Smooth muscle cell (in vitro differentiated cells): ENCODE measurements around the gene RNF151. TPM values are rescaled to one million over a fixed set of nuclear protein-coding genes. Genes with fewer than 3 reads are reported as not detected.
A peak's percentile ranks its signal among the peaks of the same experiment; 100 is the strongest.

Experiments
- DNase-seq: peaks from one replicate; lab custom pipeline; 2025; ENCODE audit not compliant: unreplicated experiment; lab: John Stamatoyannopoulos, UW
- H2AFZ ChIP-seq: fragments of 200-600 bp; sonication (generic); 2 replicates; pipeline ENCODE4 v1.6.0; 2016; ENCODE audit warnings: antibody characterized with exemption, low read depth, mild to moderate bottlenecking
- H3F3A ChIP-seq: fragments of 200-600 bp; sonication (generic); 2 replicates; pipeline ENCODE4 v1.6.0; 2017; ENCODE audit warnings: antibody characterized with exemption, low read depth
- H3K27ac ChIP-seq: fragments of 200-600 bp; sonication (generic); 2 replicates; pipeline ENCODE4 v1.5.1; 2016; ENCODE audit warnings: low read depth, mild to moderate bottlenecking
- H3K27me3 ChIP-seq: fragments of 200-600 bp; sonication (generic); 2 replicates; pipeline ENCODE4 v1.6.1; 2016; ENCODE audit warnings: low read depth, mild to moderate bottlenecking
- H3K36me3 ChIP-seq: fragments of 200-600 bp; sonication (generic); 2 replicates; pipeline ENCODE4 v1.5.1; 2016; ENCODE audit warnings: low read depth
- H3K4me1 ChIP-seq: fragments of 200-600 bp; sonication (generic); 2 replicates; pipeline ENCODE4 v1.5.1; 2016; ENCODE audit warnings: low read depth
- H3K4me2 ChIP-seq: fragments of 200-600 bp; sonication (generic); 2 replicates; pipeline ENCODE4 v1.6.0; 2016; ENCODE audit warnings: mild to moderate bottlenecking
- H3K4me3 ChIP-seq: fragments of 200-600 bp; sonication (generic); 2 replicates; pipeline ENCODE4 v1.5.1; 2016; ENCODE audit warnings: mild to moderate bottlenecking
- H3K79me2 ChIP-seq: fragments of 200-600 bp; sonication (generic); 2 replicates; pipeline ENCODE4 v1.6.0; 2016; ENCODE audit warnings: low read depth, mild to moderate bottlenecking
- H3K9ac ChIP-seq: fragments of 200-600 bp; sonication (generic); 2 replicates; pipeline ENCODE4 v1.6.0; 2016; ENCODE audit warnings: low read depth
- H3K9me3 ChIP-seq: fragments of 200-600 bp; sonication (generic); replicated peaks from 2 replicates; pipeline ENCODE4 v1.5.1; 2016; ENCODE audit warnings: low read depth
- H4K20me1 ChIP-seq: fragments of 200-600 bp; sonication (generic); 2 replicates; pipeline ENCODE4 v1.6.0; 2016; ENCODE audit warnings: low read depth
- CTCF ChIP-seq: fragments of 200-600 bp; sonication (generic); IDR thresholded peaks from 2 replicates; pipeline ENCODE4 v1.5.1; 2017; ENCODE audit warnings: borderline replicate concordance, mild to moderate bottlenecking, antibody characterized with exemption; ENCODE audit not compliant: insufficient read depth, poor library complexity, severe bottlenecking
- WGBS: methylation state at CpG from one replicate; pipeline ENCODE4 v1.1.7; 2016; ENCODE audit warnings: low lambda C conversion rate; 5-methylcytosine and 5-hydroxymethylcytosine counted together
- polyA plus RNA-seq: library from polyadenylated mRNA; unstranded; fragments of >200 nt; fragmentation: Nextera tagmentation; extraction: Ambion mirVana; gene quantifications from 2 replicates; pipeline ENCODE4 v1.2.1, GENCODE V29; 2016
- total RNA-seq: library from RNA; depleted of rRNA; stranded (reverse); fragments of >200 nt; gene quantifications from 2 replicates; pipeline ENCODE4 v1.2.3, GENCODE V29; 2014

The RNF151 gene
- total and polyA plus RNA-seq, 2 experiments from 2014 or later = not detected

GRCh38 chr16:1942810-1943726 is 23.6 kb upstream of the RNF151 start, which contains the start of gene MSRB1:
Gene MSRB1 (minus strand): TSS chr16:1943199. CDS start chr16:1943156, 43 bp downstream.
- Histone ChIP-seq H3K79me2 (no peaks in the 10 kb centered on the region), H2AFZ (peak within 1 kb of the TSS; percentile 92), H3K9ac (peak within 1 kb of the TSS; percentile 72), H3K4me3 (peak within 1 kb of the TSS; percentile 82), H3K27ac (peak within 1 kb of the TSS; percentile 21), H3F3A (no peaks in the 10 kb centered on the region), H3K9me3 (no peaks in the 10 kb centered on the region), H3K4me2 (peak within 1 kb of the TSS; percentile 97), H3K36me3 (no peaks in the 10 kb centered on the region), H3K27me3 (no peaks in the 10 kb centered on the region), H3K4me1 (peaks cover 7% of the 10 kb centered on the region), H4K20me1 (no peaks in the 10 kb centered on the region)
- TF ChIP-seq CTCF = no peak
- peak; percentile 96 for DNase-seq
- WGBS = 12% methylated on average over 19 of the region's 77 CpGs

GRCh38 chr16:1944612-1945199 is 21.9 kb upstream of the RNF151 start:
- H4K20me1 ChIP-seq = no peaks in the 10 kb centered on the region
- H3K4me2 ChIP-seq = no peak overlapping the region
- no peaks in the 10 kb centered on the region for H3K79me2 ChIP-seq
- H3K4me3 ChIP-seq = no peak overlapping the region
- DNase-seq = no peak
- H3K9ac ChIP-seq = no peak overlapping the region
- H3K27me3 ChIP-seq = no peaks in the 10 kb centered on the region
- no peaks in the 10 kb centered on the region for H3K9me3 ChIP-seq
- no peaks in the 10 kb centered on the region for H3F3A ChIP-seq
- H2AFZ ChIP-seq = no peak overlapping the region
- 95% methylated on average over 21 of the region's 21 CpGs for WGBS
- H3K27ac ChIP-seq = no peak overlapping the region
- H3K36me3 ChIP-seq = no peaks in the 10 kb centered on the region
- no peak for TF ChIP-seq CTCF
- peaks cover 7% of the 10 kb centered on the region for H3K4me1 ChIP-seq

- Histone ChIP-seq H3K9ac (no peak overlapping the region), H3K4me3 (no peak overlapping the region), H2AFZ (no peak overlapping the region), H3K9me3 (no peaks in the 10 kb centered on the region), H3K79me2 (no peaks in the 10 kb centered on the region), H3K27me3 (no peaks in the 10 kb centered on the region), H3K36me3 (no peaks in the 10 kb centered on the region), H4K20me1 (no peaks in the 10 kb centered on the region), H3F3A (no peaks in the 10 kb centered on the region), H3K4me1 (peaks cover 7% of the 10 kb centered on the region), H3K4me2 (no peak overlapping the region), H3K27ac (no peak overlapping the region)
- no peak for TF ChIP-seq CTCF
- WGBS = 88% methylated on average over 19 of the region's 19 CpGs
- DNase-seq = no peak
Measured at GRCh38 chr16:1945559-1946391, 20.9 kb upstream of the RNF151 start.
